Left ventricle myocardium inferior (tissue), 1 donor: ENCODE data around the gene BCAS4. TPM values are rescaled to one million over a fixed set of nuclear protein-coding genes. Genes with fewer than 3 reads are reported as not detected.

Experiments used
- DNase-seq: peaks from one replicate; pipeline ENCODE4 v3.0.0-alpha.2; 2020
- H3K27ac ChIP-seq: fragments of 200-600 bp; replicated peaks from 2 replicates; pipeline ENCODE4 v1.8.0; 2021
- H3K27me3 ChIP-seq: fragments of 200-600 bp; 2 replicates; pipeline ENCODE4 v1.8.0; 2021; ENCODE audit warnings: low read depth
- H3K36me3 ChIP-seq: fragments of 200-600 bp; 2 replicates; pipeline ENCODE4 v1.8.0; 2021
- H3K4me1 ChIP-seq: fragments of 200-600 bp; 2 replicates; pipeline ENCODE4 v1.8.0; 2021
- H3K4me3 ChIP-seq: fragments of 200-600 bp; 2 replicates; pipeline ENCODE4 v1.8.0; 2021; ENCODE audit warnings: mild to moderate bottlenecking, moderate library complexity
- H3K9me3 ChIP-seq: fragments of 200-600 bp; replicated peaks from 2 replicates; pipeline ENCODE4 v1.8.0; 2021
- intact Hi-C: fragments of 100-400 bp; cut with micrococcal nuclease; formaldehyde crosslinking; loops from one replicate; pipeline ENCODE4 v1.11.0; 2022
- total RNA-seq: library from RNA; stranded (reverse); fragmentation: NEBNext Ultra II Directional; extraction: Animal tissue kit (Norgen Biotek cat#: 25700); gene quantifications from one replicate; pipeline ENCODE4 v1.2.1, GENCODE V29; 2021
- TF ChIP-seq, protein P1 (sequence below): fragments of 200-600 bp; IDR thresholded peaks from 2 replicates; pipeline ENCODE4 v1.8.0; 2021; ENCODE audit warnings: antibody characterized with exemption, mild to moderate bottlenecking, borderline replicate concordance
- donor health status: DM: no; HTN: yes; CAD: no; lungs with severe emphysema.

BCAS4 gene
- total RNA-seq, 1 donor from 2014 or later = 2.1 TPM

- no peaks in the 10 kb centered on the region for H3K9me3 ChIP-seq
- no peak for DNase-seq
- no peak overlapping the region for H3K27ac ChIP-seq
- intact Hi-C loops = no loop called here
- TF ChIP-seq, protein P1, sequence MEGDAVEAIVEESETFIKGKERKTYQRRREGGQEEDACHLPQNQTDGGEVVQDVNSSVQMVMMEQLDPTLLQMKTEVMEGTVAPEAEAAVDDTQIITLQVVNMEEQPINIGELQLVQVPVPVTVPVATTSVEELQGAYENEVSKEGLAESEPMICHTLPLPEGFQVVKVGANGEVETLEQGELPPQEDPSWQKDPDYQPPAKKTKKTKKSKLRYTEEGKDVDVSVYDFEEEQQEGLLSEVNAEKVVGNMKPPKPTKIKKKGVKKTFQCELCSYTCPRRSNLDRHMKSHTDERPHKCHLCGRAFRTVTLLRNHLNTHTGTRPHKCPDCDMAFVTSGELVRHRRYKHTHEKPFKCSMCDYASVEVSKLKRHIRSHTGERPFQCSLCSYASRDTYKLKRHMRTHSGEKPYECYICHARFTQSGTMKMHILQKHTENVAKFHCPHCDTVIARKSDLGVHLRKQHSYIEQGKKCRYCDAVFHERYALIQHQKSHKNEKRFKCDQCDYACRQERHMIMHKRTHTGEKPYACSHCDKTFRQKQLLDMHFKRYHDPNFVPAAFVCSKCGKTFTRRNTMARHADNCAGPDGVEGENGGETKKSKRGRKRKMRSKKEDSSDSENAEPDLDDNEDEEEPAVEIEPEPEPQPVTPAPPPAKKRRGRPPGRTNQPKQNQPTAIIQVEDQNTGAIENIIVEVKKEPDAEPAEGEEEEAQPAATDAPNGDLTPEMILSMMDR = no peak
- no peaks in the 10 kb centered on the region for H3K27me3 ChIP-seq
- no peak overlapping the region for H3K4me3 ChIP-seq
- H3K36me3 ChIP-seq = no peaks in the 10 kb centered on the region
- H3K4me1 ChIP-seq = no peaks in the 10 kb centered on the region
These were observed 18.3 kb downstream of the BCAS4 start for GRCh38 chr20:50813101-50813643.

DNA sequence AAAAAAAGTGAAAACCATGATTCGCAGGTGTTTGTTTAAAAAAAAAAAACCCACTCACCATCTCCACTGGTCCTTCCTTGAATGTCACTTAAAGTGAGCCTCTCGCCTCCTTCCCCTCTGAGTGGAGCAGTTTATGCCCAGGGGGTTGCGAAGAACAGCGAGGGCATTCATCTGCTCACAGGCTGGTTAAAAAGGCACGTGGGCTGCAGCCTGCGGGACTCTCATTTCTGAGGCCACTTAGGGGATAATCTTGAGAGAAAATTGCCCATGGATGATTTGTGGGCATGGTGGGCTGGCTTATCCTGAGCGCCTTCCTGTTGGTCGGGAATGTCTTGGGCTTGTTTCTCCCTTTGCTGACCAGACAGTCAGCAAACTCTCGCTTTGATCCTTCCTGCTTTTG, 18.9 kb downstream of the BCAS4 start:
- Histone ChIP-seq H3K36me3 (no peaks in the 10 kb centered on the region), H3K27ac (no peak overlapping the region), H3K27me3 (no peaks in the 10 kb centered on the region), H3K4me1 (no peaks in the 10 kb centered on the region), H3K4me3 (no peak overlapping the region), H3K9me3 (no peaks in the 10 kb centered on the region)
- TF ChIP-seq, protein P1 = no peak
- no peak for DNase-seq
- intact Hi-C loops = no loop called here

DNA sequence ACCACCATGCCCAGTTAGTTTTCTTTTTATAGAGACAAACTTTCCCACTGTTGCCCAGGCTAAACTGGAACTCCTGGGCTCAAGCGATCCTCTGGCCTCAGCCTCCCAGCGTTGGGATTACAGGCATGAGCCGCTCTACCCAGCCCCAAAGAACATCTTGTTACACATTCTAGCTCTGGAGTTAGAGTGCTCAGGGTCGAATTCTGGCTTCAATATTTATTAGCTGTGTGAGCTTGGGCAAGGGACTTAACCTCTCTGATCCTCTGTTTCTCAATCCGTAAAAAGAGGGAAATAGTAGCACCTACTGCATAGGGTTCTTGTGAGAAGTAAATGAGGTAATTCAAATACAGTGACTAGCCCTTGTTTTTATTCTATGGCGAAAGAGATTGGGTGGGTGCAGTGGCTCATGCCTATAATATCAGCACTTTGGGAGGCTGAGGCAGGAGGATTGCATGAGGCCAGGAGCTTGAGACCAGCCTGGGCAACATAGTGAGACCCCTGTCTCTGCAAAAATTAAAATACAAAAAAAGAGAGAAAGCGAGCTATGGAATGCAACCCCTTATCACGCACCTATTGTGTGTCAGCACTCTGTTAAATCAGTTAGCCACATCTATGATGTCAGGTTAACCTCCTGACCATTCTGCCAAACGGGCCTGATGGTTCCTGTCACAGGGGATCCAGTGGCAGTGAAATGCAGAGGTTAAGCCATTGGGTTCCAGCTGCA, 19.7 kb downstream of the BCAS4 start:
- Histone ChIP-seq H3K4me1 (no peaks in the 10 kb centered on the region), H3K27ac (no peak overlapping the region), H3K4me3 (no peak overlapping the region), H3K36me3 (no peaks in the 10 kb centered on the region), H3K27me3 (no peaks in the 10 kb centered on the region), H3K9me3 (no peaks in the 10 kb centered on the region)
- DNase-seq = no peak
- TF ChIP-seq, protein P1 = no peak
- intact Hi-C loops = no loop called here

GRCh38 chr20:50815162-50815989, 20.5 kb downstream of the BCAS4 start:
- Histone ChIP-seq H3K4me1 (no peaks in the 10 kb centered on the region), H3K27ac (no peak overlapping the region), H3K4me3 (no peak overlapping the region), H3K9me3 (no peaks in the 10 kb centered on the region), H3K27me3 (no peaks in the 10 kb centered on the region), H3K36me3 (no peaks in the 10 kb centered on the region)
- intact Hi-C loops = no loop called here
- DNase-seq = no peak
- TF ChIP-seq, protein P1 = no peak

GRCh38 chr20:50817776-50818172, 22.9 kb downstream of the BCAS4 start:
- no peak for DNase-seq
- Histone ChIP-seq H3K9me3 (no peaks in the 10 kb centered on the region), H3K36me3 (no peaks in the 10 kb centered on the region), H3K27me3 (no peaks in the 10 kb centered on the region), H3K4me1 (no peaks in the 10 kb centered on the region), H3K4me3 (no peak overlapping the region), H3K27ac (no peak overlapping the region)
- intact Hi-C loops = no loop called here
- TF ChIP-seq, protein P1 = no peak
